OCI-LY1 (cell line): Measurements from ENCODE around the gene EEFSEC.

Source experiments
- H2AFZ ChIP-seq: fragments of 200-600 bp; sonication (generic), shearing (Covaris generic); 2 replicates; pipeline ENCODE4 v1.6.0; 2014; ENCODE audit warnings: antibody characterized with exemption, mild to moderate bottlenecking, low read length
- H3F3A ChIP-seq: fragments of 200-600 bp; sonication (generic), shearing (Covaris generic); 2 replicates; pipeline ENCODE4 v1.6.0; 2014; ENCODE audit warnings: mild to moderate bottlenecking, antibody characterized with exemption, low read length, moderate library complexity; ENCODE audit not compliant: insufficient read depth
- H3K27ac ChIP-seq: fragments of 200-600 bp; sonication (generic); 2 replicates; pipeline ENCODE4 v1.5.1; 2014; ENCODE audit warnings: low read length, mixed run types, mild to moderate bottlenecking, low read depth; ENCODE audit not compliant: poor library complexity, severe bottlenecking
- H3K27me3 ChIP-seq: fragments of 200-600 bp; sonication (generic); 2 replicates; pipeline ENCODE4 v1.6.0; 2014; ENCODE audit warnings: antibody characterized with exemption, mild to moderate bottlenecking, low read length, moderate library complexity; ENCODE audit not compliant: insufficient read depth
- H3K36me3 ChIP-seq: fragments of 200-600 bp; sonication (generic); 2 replicates; pipeline ENCODE4 v1.6.1; 2014; ENCODE audit warnings: mild to moderate bottlenecking, antibody characterized with exemption, low read length, moderate library complexity, mixed read lengths; ENCODE audit not compliant: insufficient read depth
- H3K4me1 ChIP-seq: fragments of 200-600 bp; sonication (generic); 2 replicates; pipeline ENCODE4 v1.5.1; 2014; ENCODE audit warnings: mild to moderate bottlenecking, low read length, moderate library complexity; ENCODE audit not compliant: insufficient read depth, severe bottlenecking
- H3K4me2 ChIP-seq: fragments of 200-600 bp; sonication (generic), shearing (Covaris generic); 2 replicates; pipeline ENCODE4 v1.6.1; 2014; ENCODE audit warnings: low read length
- H3K4me3 ChIP-seq: fragments of 200-600 bp; sonication (generic); 2 replicates; pipeline ENCODE4 v1.5.1; 2014; ENCODE audit warnings: low read length, low read depth, mild to moderate bottlenecking, mixed read lengths; ENCODE audit not compliant: poor library complexity, severe bottlenecking
- H3K79me2 ChIP-seq: fragments of 200-600 bp; shearing (Covaris generic); 2 replicates; pipeline ENCODE4 v1.6.1; 2016; ENCODE audit warnings: mixed run types, low read length, mixed read lengths; ENCODE audit not compliant: insufficient read depth
- H3K9ac ChIP-seq: fragments of 200-600 bp; sonication (generic), shearing (Covaris generic); 2 replicates; pipeline ENCODE4 v1.6.1; 2014; ENCODE audit warnings: mild to moderate bottlenecking, low read length, mixed read lengths
- H3K9me2 ChIP-seq: fragments of 200-600 bp; sonication (generic), shearing (Covaris generic); 2 replicates; pipeline ENCODE4 v1.6.1; 2014; ENCODE audit warnings: low read depth, mild to moderate bottlenecking, low read length, mixed read lengths
- H3K9me3 ChIP-seq: fragments of 200-600 bp; shearing (Covaris generic); 2 replicates; pipeline ENCODE4 v1.6.1; 2014; ENCODE audit warnings: low read length, mixed read lengths
- H4K20me1 ChIP-seq: fragments of 200-600 bp; sonication (generic), shearing (Covaris generic); 2 replicates; pipeline ENCODE4 v1.6.0; 2016; ENCODE audit warnings: mild to moderate bottlenecking, low read length; ENCODE audit not compliant: insufficient read depth
- EZH2 ChIP-seq: fragments of 200-600 bp; sonication (generic), shearing (Covaris generic); IDR thresholded peaks from 2 replicates; pipeline ENCODE4 v1.8.0; 2017; ENCODE audit warnings: borderline replicate concordance, mixed run types, mild to moderate bottlenecking, antibody characterized with exemption, low read length, moderate library complexity, mixed read lengths
- TF ChIP-seq, protein P1 (sequence below): fragments of 200-600 bp; sonication (generic), shearing (Covaris generic); IDR thresholded peaks from 2 replicates; pipeline ENCODE4 v1.5.1; 2017; ENCODE audit warnings: mild to moderate bottlenecking, antibody characterized with exemption, low read length, moderate library complexity, mixed read lengths

The EEFSEC gene

DNA sequence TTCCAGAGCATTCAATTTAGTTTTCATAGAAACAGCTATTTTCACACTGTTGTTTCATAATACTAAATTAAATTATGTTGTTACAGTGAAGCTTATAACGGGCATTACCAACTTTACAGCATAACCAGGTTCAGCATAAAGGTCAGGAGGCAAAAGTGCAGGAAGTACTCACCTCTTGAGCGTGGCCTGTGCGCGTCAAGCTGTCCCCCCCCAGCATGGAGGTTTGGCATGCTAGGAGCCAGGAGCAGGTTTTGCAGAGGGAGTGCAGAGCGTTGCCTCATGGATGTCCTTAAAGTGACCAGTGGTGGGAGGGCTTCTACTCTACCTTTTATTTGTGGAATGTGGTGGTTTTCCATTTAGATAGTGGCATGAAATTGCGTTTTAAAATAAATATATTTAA is 104.4 kb downstream of the EEFSEC start:
- Histone ChIP-seq H3K36me3 (peaks cover 19% of the 10 kb centered on the region), H3K4me3 (no peak overlapping the region), H3K27me3 (no peaks in the 10 kb centered on the region), H3K9ac (no peak overlapping the region), H3K4me2 (no peak overlapping the region), H3K79me2 (no peaks in the 10 kb centered on the region), H3K9me3 (peaks cover 13% of the 10 kb centered on the region), H3F3A (no peaks in the 10 kb centered on the region), H4K20me1 (no peaks in the 10 kb centered on the region), H3K4me1 (no peaks in the 10 kb centered on the region), H3K9me2 (no peaks in the 10 kb centered on the region), H2AFZ (no peak overlapping the region), H3K27ac (no peak overlapping the region)
- TF ChIP-seq, protein P1, sequence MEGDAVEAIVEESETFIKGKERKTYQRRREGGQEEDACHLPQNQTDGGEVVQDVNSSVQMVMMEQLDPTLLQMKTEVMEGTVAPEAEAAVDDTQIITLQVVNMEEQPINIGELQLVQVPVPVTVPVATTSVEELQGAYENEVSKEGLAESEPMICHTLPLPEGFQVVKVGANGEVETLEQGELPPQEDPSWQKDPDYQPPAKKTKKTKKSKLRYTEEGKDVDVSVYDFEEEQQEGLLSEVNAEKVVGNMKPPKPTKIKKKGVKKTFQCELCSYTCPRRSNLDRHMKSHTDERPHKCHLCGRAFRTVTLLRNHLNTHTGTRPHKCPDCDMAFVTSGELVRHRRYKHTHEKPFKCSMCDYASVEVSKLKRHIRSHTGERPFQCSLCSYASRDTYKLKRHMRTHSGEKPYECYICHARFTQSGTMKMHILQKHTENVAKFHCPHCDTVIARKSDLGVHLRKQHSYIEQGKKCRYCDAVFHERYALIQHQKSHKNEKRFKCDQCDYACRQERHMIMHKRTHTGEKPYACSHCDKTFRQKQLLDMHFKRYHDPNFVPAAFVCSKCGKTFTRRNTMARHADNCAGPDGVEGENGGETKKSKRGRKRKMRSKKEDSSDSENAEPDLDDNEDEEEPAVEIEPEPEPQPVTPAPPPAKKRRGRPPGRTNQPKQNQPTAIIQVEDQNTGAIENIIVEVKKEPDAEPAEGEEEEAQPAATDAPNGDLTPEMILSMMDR: no peak
- TF ChIP-seq EZH2: no peak

DNA sequence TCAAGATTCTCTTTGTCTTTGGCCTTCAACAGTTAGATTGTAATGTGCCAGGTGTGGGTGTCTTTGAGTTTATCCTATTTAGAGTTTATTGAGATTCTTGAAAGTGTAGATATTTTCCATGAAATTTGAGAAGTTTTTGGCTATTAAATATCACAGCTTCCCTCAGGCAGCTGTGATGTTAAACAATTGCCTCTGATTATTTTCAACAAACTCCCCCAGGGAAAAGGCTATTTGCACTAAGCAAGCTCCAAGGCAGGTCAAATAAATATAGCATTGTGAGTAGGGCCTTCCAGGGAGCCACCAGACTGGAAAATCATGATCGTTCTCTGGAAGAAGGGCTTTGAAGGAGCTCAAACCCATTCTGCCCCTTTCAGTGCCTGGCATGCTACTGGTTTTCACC is 107.0 kb downstream of the EEFSEC start:
- H3K79me2 ChIP-seq: no peaks in the 10 kb centered on the region
- peaks cover 13% of the 10 kb centered on the region for H3K9me3 ChIP-seq
- no peak overlapping the region for H3K4me3 ChIP-seq
- no peak overlapping the region for H3K4me2 ChIP-seq
- no peaks in the 10 kb centered on the region for H3K4me1 ChIP-seq
- H3F3A ChIP-seq: no peaks in the 10 kb centered on the region
- H4K20me1 ChIP-seq: no peaks in the 10 kb centered on the region
- TF ChIP-seq EZH2: no peak
- TF ChIP-seq, protein P1: no peak
- H3K9ac ChIP-seq: no peak overlapping the region
- peaks cover 19% of the 10 kb centered on the region for H3K36me3 ChIP-seq
- no peak overlapping the region for H3K27ac ChIP-seq
- H2AFZ ChIP-seq: no peak overlapping the region
- H3K27me3 ChIP-seq: no peaks in the 10 kb centered on the region
- no peaks in the 10 kb centered on the region for H3K9me2 ChIP-seq

DNA sequence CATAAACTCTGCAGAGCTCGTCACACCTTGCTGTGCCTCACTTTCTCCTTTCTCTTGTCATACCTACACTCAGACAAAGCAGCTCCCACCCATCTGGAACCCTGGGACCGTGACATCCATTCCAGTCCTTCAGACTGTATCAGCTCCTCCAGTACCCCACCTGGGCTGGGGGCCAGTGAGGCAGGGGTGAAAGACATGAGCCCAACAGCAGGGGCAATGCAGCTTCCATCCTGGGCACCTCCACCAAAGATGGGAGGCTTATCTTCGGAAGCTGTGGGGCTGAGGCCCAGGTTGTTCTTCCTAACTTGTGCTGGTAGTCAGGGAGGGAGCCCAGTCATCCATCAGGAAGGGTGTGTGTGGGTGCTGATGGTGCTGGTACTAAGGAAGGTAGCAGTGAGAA is 109.2 kb downstream of the EEFSEC start:
- no peak overlapping the region for H3K9ac ChIP-seq

More for the DNA sequence above, 109.2 kb downstream of the EEFSEC start:
- no peak overlapping the region for H3K27ac ChIP-seq
- H4K20me1 ChIP-seq: no peaks in the 10 kb centered on the region
- no peaks in the 10 kb centered on the region for H3K27me3 ChIP-seq
- no peak overlapping the region for H2AFZ ChIP-seq
- H3K9me2 ChIP-seq: no peaks in the 10 kb centered on the region
- H3K4me3 ChIP-seq: no peak overlapping the region
- H3K9me3 ChIP-seq: peaks cover 13% of the 10 kb centered on the region
- peaks cover 19% of the 10 kb centered on the region for H3K36me3 ChIP-seq
- TF ChIP-seq EZH2: no peak
- TF ChIP-seq, protein P1: no peak
- H3K4me1 ChIP-seq: no peaks in the 10 kb centered on the region
- H3F3A ChIP-seq: no peaks in the 10 kb centered on the region
- H3K4me2 ChIP-seq: no peak overlapping the region
- no peaks in the 10 kb centered on the region for H3K79me2 ChIP-seq
